Colon (tissue), 2 donors: Measurements from ENCODE around the gene ROR1.

Source experiments
- FAIRE-seq: peaks from 2 replicates; lab custom pipeline; 2012; peaks lifted over from hg19 to GRCh38; lab: Jason Lieb, UNC
- donor health status: control.
- donor health status: control.

ROR1 gene

DNA sequence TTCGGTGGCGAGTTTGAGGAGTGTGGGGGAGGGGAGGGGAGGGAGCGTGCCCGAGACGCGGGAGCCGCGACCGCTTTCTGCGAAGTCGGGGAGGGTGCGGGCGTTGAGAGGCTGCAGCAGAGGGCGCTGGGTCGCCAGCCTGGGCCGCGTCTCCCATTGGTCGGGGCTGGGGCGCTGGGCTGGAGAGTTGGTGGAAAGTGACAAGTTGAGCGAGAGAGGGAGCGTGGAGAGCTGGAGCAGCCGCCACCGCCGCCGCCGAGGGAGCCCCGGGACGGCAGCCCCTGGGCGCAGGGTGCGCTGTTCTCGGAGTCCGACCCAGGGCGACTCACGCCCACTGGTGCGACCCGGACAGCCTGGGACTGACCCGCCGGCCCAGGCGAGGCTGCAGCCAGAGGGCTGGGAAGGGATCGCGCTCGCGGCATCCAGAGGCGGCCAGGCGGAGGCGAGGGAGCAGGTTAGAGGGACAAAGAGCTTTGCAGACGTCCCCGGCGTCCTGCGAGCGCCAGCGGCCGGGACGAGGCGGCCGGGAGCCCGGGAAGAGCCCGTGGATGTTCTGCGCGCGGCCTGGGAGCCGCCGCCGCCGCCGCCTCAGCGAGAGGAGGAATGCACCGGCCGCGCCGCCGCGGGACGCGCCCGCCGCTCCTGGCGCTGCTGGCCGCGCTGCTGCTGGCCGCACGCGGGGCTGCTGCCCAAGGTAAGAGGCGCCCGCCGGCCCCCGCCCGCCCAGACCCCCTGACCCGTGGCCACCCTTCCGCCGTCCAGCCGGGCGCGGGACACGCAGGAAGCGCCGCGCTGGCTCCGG lies at the start of gene ROR1:
Gene ROR1, plus strand, starts transcription at position 203 of the 802 bp plus-strand sequence.
- no peak for FAIRE-seq

DNA sequence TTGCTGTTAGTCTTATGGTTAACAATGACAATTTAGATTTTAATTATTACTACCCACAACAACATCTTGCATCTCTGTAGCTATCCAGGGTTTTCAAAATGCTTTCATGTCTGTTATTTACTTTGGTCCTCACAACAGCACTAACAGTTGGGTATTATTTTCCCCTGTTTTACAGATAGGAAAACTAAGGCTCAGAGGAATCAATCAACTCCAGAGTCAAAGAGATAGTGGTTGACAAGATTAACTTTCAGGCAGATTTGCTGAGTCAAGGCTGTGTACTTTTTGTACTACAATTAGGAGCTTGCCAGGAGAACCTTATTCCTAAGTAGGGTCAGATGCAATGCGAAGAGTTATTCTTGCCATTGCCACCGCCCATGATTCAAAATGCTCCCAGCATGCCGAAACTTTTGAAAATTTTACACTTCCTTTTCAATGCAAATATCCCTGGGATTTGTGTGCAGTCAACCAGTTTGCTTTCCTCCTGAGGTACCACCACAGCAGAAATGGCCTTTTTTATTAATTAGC lies 49.4 kb upstream of the ROR1 start:
- no peak for FAIRE-seq

DNA sequence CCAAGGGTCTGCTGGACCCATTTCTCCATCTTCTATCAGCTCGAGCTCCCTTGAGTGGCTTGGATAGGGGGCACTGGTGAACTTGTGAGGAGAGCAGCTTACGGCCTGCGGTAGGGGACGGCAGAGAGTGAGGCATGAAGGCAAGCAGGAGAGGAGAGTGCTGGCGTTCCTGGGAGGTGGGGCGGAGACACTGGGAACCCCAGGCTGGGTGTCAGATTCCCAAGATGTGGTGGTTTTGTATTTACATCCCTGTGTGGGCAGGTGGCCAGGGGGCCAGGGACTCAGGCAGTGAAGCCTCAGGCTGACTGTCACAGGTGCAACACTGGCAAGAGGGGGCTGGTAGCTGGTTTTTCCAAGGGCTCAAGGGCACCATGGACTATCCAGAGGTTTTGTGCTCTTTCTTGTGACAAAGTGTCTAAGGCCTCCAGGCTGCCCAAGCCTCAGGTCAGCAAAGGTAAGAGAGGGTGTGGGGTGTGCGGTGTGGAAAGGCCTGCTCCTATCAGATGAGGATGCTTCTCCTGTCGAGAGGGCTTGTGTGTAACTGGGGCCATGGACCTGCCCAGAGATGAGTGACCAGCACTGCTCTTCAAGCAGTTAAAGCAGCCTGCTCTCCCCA lies 45.1 kb upstream of the ROR1 start:
- no peak for FAIRE-seq

DNA sequence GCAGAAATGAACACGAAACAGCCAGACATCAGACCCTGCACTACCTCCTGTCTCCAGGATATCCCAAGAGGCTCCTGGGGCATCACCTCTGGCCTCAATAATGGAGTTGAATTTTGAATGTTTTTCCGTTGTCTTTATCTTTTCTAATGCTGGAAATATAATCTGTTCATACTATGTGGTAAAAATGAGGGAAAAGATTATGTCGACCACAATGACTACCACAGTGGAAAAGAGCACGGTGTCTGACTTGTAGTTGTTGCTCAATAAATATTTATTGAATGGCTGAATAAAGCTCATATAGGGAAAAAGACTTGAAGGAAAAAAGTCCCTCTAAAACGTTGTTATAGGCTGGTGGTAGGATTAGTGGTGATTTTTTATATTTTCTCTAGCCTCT lies 44.6 kb upstream of the ROR1 start:
- no peak for FAIRE-seq

DNA sequence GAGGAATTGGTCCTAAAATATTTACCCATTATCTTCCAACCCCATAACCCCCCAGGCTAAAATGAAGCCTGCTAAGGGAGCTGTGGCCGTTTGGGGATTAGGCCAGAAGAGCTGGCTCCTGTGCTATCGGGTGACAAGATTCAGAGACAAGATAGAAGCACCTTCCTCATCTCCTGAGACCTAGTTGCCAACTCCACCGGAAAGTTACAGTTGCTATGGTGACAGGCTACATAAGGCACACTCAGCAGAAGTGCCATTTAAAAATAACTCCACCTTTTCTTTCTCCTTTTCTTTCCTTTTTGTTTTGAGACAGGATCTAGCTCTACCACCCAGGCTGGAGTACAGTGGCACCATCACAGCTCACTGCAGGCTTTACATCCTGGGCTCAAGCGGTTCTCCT lies 43.6 kb upstream of the ROR1 start:
- FAIRE-seq = no peak

DNA sequence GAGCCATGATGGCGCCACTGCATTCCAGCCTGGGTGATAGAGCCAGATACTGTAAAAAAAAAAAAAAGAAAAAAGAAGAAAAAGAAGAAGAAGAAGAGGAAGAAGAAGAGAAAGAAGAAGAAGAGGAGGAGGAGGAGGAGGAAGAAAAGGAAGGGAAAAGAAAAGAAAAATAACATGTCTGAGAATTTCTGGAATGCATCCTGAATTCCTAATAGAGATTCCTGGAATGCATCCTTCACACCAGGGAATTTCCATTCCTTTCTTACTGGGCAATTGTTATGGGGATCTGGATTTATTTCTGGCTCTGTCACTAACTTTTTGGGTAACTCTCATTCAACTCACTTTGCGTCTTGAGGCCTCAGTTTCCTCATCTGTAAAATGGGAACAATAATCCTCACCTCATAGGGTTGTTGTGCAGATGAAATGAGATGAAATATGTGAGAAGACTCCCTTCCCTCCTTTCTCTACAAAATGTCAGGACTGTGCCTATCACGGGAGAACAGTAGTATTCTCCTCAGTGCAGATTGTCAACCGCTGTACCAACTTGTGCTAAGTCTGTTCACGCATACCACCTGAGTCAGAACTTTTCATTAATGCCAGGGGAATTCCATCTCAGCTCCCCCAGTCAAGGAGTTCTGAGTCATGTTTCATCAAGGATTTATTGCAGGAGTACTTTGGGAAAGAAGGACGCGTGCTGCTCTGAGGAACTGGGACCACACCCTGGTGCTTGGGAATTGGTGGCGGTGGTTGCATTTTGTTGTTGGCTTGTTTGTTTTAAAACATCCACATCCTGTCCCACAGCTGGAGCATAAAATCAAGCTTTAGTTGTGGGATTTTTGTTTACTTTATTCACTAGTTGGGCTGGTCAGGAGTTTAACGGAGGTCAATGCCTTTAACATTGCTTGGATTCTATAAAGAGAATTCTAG lies 42.4 kb upstream of the ROR1 start:
- FAIRE-seq = no peak

DNA sequence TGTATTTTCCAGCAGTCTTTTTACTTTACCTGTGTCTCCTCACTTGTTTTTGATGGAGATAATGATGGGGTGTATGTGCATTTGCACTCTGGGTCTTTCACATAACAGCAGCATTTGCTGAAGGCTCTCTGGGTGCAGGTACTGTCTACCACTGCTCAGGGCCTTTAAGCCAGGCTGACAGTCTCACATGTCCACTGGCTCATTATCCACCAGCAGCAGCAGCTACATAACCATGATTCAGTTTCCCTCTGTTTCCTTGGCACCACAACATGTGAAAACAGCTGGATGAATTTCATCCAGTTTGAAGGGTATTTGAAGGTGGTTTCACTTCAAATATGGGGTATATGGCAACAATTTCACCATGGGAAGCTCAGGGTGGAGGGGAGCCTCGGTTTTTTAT lies 41.2 kb upstream of the ROR1 start:
- no peak for FAIRE-seq

DNA sequence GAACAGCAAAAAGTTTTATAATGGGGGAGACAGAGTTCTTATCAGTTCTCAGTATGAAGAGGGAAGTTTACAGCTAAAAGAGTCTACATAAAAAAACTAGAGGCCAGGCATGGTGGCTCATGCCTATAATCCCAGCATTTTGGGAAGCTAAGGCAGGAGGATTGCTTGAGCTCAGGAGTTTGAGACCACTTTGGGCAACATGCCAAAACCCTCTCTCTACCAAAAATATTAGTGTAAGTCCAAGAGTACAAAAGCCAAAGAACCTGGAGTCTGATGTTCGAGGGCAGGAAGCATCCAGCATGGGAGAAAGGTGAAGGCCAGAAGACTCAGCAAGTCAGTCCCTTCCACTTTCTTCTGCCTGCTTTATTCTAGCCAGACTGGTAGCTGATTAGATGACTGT lies 35.0 kb upstream of the ROR1 start:
- no peak for FAIRE-seq

DNA sequence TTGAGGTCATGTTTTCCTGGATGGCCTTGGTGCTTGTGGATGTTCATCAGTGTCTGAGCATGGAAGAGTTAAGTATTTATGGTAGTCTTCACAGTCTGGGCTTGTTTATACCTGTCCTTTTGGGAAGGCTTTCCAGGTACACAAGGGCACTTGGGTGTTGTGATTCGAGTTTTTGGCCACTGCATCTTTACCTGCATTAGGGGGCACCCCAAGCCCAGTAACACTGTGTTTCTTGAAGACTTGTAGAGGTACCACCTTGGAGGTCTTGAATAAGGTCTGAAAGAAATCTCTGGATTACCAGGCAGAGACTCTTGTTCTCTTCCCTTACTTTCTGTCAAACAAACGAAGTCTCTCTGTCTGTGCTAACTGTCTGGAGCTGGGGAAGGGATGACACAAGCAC lies 34.4 kb upstream of the ROR1 start:
- no peak for FAIRE-seq

DNA sequence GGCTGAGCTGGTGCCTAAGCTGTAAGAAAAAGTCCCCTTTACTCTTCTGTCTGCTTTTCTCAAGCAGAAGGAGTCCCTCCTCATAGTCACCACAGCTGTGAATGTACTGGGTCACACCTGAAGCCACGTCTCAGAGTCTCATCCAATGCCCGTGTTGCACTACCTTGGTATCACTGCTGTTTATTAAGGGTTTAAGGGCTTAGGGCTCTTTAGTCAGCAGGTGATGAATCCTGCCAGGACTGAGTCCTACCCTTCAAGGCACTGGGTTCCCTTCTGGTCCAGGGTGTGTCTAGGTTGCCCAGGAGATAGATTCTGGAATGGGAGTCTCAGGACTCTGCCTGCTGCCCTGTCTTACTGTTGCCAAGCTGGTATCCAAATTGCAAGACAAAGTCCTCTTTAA lies 33.4 kb upstream of the ROR1 start:
- no peak for FAIRE-seq

DNA sequence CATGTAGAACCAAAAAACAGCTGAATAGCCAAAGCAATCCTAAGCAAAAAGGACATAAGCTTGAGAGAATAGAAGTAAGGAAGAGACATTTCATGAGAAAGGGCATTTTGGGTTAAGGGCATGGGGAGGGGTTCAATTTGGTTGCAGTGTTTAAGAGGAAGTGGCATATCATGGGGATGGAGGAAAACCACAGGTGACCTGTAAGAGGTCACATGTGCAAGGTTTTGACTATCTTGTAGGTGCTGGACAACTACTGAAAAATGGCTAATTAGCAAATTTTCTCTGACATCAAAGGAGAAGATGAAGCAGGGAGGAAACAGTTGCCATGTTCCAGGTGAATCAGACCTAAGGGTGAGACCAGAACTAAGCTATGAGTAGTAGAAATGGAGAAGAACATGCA lies 31.3 kb upstream of the ROR1 start:
- FAIRE-seq = no peak

DNA sequence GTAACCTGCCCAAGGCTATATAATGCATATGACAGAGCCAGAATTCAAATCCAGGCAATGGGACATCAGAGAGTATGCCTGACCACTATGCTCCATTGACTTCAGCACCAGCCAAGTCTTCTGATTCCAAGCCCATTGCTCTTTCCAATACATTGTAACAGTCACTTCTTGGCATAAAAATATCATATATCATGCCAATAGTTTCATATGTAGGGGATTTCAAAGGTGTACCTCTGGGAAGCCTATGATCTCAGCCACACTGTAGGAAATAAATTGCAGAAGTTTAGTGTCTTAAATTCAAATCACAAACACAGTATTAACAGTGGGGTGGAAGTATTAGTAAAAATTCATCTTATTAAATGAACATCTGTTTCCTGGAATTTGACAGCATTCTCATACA lies 30.0 kb upstream of the ROR1 start:
- no peak for FAIRE-seq

DNA sequence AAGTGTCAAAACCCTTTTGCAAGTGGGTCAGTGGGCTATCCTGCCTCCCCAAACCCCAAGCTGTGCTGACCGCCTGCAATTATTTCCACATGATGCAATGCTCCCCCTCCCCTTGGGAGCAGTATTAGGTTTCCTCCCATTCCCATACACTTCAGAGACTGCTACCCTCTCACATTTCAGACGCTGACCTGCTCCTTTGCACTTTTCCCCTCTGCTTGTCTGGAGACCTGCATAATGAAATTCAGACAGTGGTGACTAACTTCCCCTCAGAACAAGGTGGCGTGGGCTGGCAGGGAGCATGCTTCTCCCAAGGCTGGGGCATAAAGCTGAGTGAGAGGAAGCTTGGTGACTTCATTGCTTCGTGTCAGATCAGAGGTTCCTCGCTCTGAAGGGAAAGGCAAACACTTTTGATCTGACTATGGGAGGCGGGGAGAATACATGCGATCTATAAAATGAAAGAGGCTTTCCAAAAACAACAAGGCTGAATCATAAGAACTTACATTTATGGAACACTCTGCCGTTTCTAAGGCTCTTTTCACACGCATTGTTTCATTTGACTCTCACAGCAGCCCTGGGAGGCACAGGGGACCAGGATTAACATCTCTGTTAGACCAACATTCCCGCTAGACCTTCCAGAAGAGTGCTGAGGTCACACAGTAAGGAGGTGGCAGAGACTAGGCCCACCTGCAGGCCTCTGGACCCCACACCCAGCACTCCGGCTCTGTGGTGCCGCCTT lies 27.5 kb upstream of the ROR1 start:
- no peak for FAIRE-seq

DNA sequence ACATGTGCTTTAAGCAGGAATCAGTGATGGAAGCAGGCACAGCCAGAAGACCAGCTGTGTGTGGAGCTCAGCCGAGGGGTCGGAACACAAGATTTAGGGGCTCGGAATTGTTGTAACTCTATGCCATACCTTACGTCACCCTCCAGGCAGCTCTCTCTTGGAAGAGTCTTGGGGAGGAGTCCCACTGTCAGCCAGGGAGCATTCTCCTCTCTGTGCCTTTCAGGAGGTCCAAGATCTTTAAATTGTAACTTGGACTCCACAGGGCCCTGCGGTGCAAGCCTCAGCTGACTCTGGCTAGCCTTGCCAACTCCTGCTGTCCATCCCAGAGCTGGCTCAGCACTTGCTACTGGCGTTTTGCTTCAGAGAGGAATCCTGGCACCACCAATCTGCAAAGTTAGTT lies 26.4 kb upstream of the ROR1 start:
- no peak for FAIRE-seq

DNA sequence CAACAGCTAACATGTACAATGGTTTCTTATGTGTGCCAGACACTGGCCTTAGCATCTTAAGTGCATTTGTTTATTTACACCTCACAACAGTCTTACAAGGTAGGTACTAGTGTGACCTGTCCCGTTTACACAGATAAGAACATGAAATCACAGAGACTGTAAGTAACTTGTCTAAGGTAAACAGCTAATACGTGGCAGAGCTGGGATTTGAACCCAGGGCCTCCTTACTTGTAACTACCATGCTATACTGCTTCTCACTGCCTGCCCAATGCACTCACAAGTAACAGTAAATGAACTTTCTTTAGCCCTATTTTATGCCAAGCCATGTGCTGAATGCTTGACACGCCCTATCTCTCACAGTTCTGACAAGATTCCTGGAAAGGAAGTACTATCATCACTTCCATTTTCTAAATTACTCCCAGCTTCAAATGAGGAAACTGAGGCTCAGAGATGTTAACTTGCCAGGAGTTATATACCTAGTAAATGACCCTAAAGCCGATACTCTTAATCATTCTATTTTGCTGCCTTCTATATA lies 25.7 kb upstream of the ROR1 start:
- no peak for FAIRE-seq

DNA sequence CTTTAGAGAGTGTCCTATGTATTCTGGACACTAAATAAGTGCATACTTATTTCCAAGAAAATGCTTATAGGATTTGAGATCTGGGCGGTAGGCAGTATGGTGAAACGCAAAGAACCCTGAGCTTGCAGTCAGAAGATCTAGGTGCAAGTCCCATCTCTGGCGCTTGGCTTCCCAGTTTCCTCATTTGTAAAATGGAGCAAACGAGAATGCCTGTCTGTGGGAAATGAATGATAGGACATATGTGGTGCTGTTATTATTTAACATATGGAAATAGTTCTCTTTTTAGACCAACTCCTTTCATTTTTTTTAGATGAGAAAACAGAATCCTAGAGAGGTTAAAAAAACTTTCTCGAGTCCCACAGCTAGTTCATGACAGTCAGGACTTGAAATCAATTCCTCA lies 25.2 kb upstream of the ROR1 start:
- FAIRE-seq = no peak

DNA sequence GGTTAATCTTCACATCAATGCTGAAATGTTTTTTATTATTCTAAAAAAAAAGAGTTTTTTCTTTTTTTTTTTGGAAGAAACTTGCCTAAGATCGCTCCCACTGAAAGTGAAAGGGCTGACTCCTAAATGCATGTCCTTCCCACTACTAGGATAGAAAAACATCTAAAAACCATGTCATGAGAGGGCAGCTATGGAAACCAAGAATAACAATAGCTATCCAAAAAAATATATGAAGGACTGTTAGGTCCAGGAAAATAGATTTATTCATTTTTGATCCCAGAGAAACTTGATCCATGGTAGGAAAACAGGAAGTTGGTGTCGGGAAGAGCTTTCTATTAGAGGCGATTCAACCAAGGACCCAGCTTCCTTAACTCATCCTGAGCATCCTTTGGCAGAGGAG lies 23.1 kb upstream of the ROR1 start:
- no peak for FAIRE-seq

DNA sequence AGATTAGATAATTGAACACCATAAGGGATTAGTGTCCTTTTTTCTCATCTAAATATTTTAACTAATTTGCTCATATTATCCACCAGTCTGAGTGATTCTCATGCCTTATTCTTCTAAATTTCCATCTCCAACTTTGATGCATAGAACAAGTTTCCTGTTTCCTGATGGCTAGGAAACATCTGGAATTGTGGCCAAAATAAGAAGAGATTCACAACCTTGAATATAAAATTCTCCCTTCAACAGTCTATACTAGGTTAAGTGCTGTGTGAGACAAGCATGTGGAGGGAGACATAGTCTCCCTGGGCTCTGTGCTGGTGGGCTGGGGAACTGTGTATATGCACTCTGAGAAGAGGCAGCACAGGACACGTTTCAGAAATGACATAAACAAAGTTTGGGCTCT lies 21.6 kb upstream of the ROR1 start:
- no peak for FAIRE-seq

DNA sequence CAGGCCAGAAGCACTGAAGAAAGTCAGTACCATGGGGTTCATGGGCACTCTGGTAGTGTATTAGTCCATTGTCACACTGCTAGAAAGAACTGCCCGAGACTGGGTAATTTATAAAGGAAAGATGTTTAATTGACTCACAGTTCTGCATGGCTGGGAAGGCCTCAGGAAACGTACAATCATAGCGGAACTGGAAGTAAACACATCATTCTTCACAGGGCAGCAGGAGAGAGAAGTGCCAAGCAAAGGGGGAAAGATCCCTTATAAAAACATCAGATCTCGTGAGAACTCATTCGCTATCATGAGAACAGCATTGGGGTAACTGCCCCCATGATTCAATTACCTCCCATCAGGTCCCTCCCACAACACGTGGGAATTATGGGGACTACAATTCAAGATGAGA lies 20.2 kb upstream of the ROR1 start:
- FAIRE-seq = no peak

DNA sequence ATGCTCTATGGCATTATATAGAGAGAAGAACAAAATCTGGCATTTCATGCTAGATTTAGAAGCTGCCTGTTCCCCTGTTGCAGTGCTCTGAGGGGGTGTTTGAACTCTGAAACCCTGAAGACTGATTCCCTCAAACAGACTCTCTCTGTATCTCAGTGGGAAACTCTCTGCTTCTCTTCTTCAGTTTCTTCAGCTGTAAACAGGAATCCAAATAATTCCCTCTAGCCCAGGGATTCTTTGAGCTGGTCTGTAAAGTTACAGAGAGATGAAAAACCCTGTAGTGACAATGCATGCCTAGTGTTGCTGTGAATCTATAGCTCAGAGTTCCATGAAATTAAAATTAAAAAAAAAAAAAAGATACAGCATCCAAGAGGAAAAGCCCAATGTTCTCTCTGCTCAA lies 17.0 kb upstream of the ROR1 start:
- no peak for FAIRE-seq

DNA sequence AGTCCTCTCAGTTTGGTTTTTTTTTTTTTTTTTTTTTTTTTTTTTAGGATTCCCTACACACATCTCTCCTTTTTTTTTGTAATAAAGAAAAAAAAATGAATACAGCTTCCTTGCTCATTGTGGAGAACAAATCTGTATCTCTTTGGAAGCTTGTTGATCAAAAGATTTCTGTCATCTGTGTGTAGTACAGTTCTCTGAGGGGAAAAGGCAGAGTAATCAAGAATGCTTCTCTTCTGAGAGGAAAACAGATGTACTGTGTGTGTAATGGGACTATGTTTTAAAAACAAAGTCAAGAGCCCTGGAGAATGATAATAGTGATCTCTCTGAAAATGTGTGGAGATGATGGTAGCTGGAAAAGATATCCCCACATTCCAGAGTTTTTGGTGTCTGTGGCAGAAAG lies 16.5 kb upstream of the ROR1 start:
- no peak for FAIRE-seq

DNA sequence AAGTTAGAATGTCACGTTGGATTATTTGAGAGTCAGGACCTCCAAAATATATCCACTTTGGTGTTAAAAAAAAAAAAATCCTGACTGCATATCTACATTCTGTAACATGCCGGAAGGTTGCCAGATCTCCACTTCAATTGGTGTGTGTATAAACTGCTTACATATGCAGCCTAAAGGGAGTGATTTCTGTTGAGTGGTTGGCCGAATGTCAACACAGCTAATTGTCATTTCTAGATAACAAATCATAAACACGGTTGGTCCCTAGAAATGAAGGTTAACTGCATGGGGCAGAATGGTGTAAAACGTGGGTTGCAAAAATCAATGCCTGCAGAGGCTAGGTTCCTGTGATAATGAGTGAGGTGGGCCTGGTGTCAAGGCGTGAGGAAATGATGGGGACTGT lies 15.0 kb upstream of the ROR1 start:
- FAIRE-seq = no peak
